ENCODE results near the gene MAP2K3.

- TF ChIP-seq CTCF (IDR thresholded peaks at IDR 0.05), result no peak
- no peak for TF ChIP-seq EP300 (IDR thresholded peaks at IDR 0.05)
Observed at GRCh38 chr17:21245639-21246084, 38.8 kb upstream of the MAP2K3 start.
